HCT116 (cell line): Measurements from ENCODE around the gene FOXP1. TPM values are rescaled to one million over a fixed set of nuclear protein-coding genes. Genes with fewer than 3 reads are reported as not detected.

ENCODE experiments used
- ATAC-seq: fragments of 200-7000 bp; cut with Tn5 transposase; 2 replicates; pipeline ENCODE4 v1.9.1; 2020; ENCODE audit warnings: mild to moderate bottlenecking, moderate library complexity
- BruUV-seq: library from RNA; stranded (reverse); fragments of 400-500 nt; replicated peaks from 2 replicates; lab custom pipeline; 2021; lab: Mats Ljungman, UMichigan
- CTCF ChIA-PET: fragments of 300-600 bp; sonication (Branson Sonifier 250); formaldehyde crosslinking; loops from one replicate; lab custom pipeline; 2021; ENCODE audit warnings: antibody characterized with exemption; lab: Charles Lee
- POLR2A ChIA-PET: fragments of 300-600, 350-600 bp; sonication (Branson Sonifier 250); formaldehyde crosslinking; loops from one replicate; lab custom pipeline; 2021; ENCODE audit warnings: antibody characterized with exemption; lab: Charles Lee
- RAD21 ChIA-PET, 2 experiments: fragments of 300-600 bp; sonication (Branson Sonifier 250); formaldehyde crosslinking; loops; one replicate each; lab custom pipeline; 2023; ENCODE audit warnings: low total read pairs in 2 of 2; ENCODE audit not compliant: uncharacterized antibody in 2 of 2, unreplicated experiment in 2 of 2, low non-redundant PET in 1 of 2; lab: Charles Lee
- DNase-seq: peaks from one replicate; pipeline ENCODE4 v3.0.0-alpha.2; 2010; ENCODE audit warnings: low read depth, low spot score
- H2AFZ ChIP-seq: fragments of 200-600 bp; shearing (Covaris generic), sonication (generic); 2 replicates; pipeline ENCODE4 v1.6.1; 2017; ENCODE audit warnings: low read depth, mixed run types, mixed read lengths, antibody characterized with exemption, low read length; ENCODE audit not compliant: poor library complexity, severe bottlenecking
- H3K27ac ChIP-seq: 2 replicates; pipeline ENCODE4 v1.5.1; 2012; ENCODE audit warnings: low read depth, low read length
- H3K27me3 ChIP-seq: fragments of 200-600 bp; sonication (generic); 2 replicates; pipeline ENCODE4 v1.6.1; 2016; ENCODE audit warnings: mixed run types, low read length, mixed read lengths; ENCODE audit not compliant: insufficient read depth
- H3K36me3 ChIP-seq, 2 experiments: fragments of 200-500 bp in 1 of 2; fragments of 200-600 bp in 1 of 2; sonication (Bioruptor generic) in 1 of 2; sonication (generic) in 1 of 2; 2 replicates each; pipeline versions ENCODE4 v1.5.1 to v1.6.1; 2014 to 2016; ENCODE audit warnings: low read length in 2 of 2, inconsistent platforms in 1 of 2, mixed read lengths in 1 of 2, mixed run types in 1 of 2; ENCODE audit not compliant: insufficient read depth in 2 of 2, control insufficient read depth in 1 of 2
- H3K4me1 ChIP-seq, 2 experiments: fragments of 200-600 bp in 1 of 2; sonication (generic) in 1 of 2; 2 replicates each; pipeline versions ENCODE4 v1.5.1 to v1.6.1; 2012 to 2017; ENCODE audit warnings: low read length in 2 of 2, inconsistent platforms in 1 of 2, mild to moderate bottlenecking in 1 of 2, mixed read lengths in 1 of 2, mixed run types in 1 of 2, moderate library complexity in 1 of 2; ENCODE audit not compliant: insufficient read depth in 2 of 2, control insufficient read depth in 1 of 2
- H3K4me2 ChIP-seq: fragments of 200-600 bp; sonication (generic); 2 replicates; pipeline ENCODE4 v1.6.1; 2017; ENCODE audit warnings: mixed run types, low read length, mixed read lengths
- H3K4me3 ChIP-seq, 2 experiments: fragments of 200-600 bp in 1 of 2; sonication (generic) in 1 of 2; replicated peaks in 1 of 2; 2 replicates each; pipeline ENCODE4 v1.5.1; 2011 to 2016; ENCODE audit warnings: low read length in 2 of 2, control low read depth in 1 of 2, low read depth in 1 of 2, mild to moderate bottlenecking in 1 of 2, mixed read lengths in 1 of 2, mixed run types in 1 of 2
- H3K79me2 ChIP-seq: fragments of 200-600 bp; sonication (generic); 2 replicates; pipeline ENCODE4 v1.6.1; 2017; ENCODE audit warnings: mild to moderate bottlenecking, mixed run types, low read length, moderate library complexity, mixed read lengths; ENCODE audit not compliant: insufficient read depth
- H3K9ac ChIP-seq: fragments of 200-600 bp; sonication (generic); 2 replicates; pipeline ENCODE4 v1.6.1; 2016; ENCODE audit warnings: low read length, mixed read lengths
- H3K9me2 ChIP-seq: fragments of 200-600 bp; sonication (generic), shearing (Covaris generic); 2 replicates; pipeline ENCODE4 v1.6.1; 2017; ENCODE audit warnings: mixed run types, mild to moderate bottlenecking, moderate library complexity; ENCODE audit not compliant: insufficient read depth
- H3K9me3 ChIP-seq, 2 experiments: fragments of 200-500 bp in 1 of 2; fragments of 200-600 bp in 1 of 2; sonication (Bioruptor generic) in 1 of 2; sonication (generic) in 1 of 2; 2 replicates each; pipeline ENCODE4 v1.6.1; 2014 to 2017; ENCODE audit warnings: low read length in 2 of 2, mixed read lengths in 2 of 2, inconsistent platforms in 1 of 2, low read depth in 1 of 2, mild to moderate bottlenecking in 1 of 2, mixed run types in 1 of 2, moderate library complexity in 1 of 2; ENCODE audit not compliant: control insufficient read depth in 1 of 2, insufficient read depth in 1 of 2
- H4K20me1 ChIP-seq: fragments of 200-600 bp; sonication (generic), shearing (Covaris generic); 2 replicates; pipeline ENCODE4 v1.6.1; 2017; ENCODE audit warnings: mixed run types, mild to moderate bottlenecking, moderate library complexity; ENCODE audit not compliant: insufficient read depth
- CEBPB ChIP-seq: IDR thresholded peaks from 2 replicates; pipeline ENCODE4 v1.6.1; 2012; ENCODE audit warnings: low read depth
- EZH2 ChIP-seq: fragments of 200-600 bp; sonication (generic); IDR thresholded peaks from 2 replicates; pipeline ENCODE4 v1.6.1; 2017; ENCODE audit warnings: antibody characterized with exemption, mixed run types
- EZH2phosphoT487 ChIP-seq: fragments of 200-600 bp; IDR thresholded peaks from 2 replicates; pipeline ENCODE4 v1.6.1; 2018; ENCODE audit warnings: antibody characterized with exemption, borderline replicate concordance
- POLR2AphosphoS5 ChIP-seq: IDR thresholded peaks from 2 replicates; pipeline ENCODE4 v1.6.1; 2011; ENCODE audit warnings: mild to moderate bottlenecking, low read depth, low read length, moderate library complexity
- SP1 ChIP-seq: IDR thresholded peaks from 2 replicates; pipeline ENCODE4 v1.6.1; 2012; ENCODE audit warnings: low read depth
- YY1 ChIP-seq: IDR thresholded peaks from 2 replicates; pipeline ENCODE4 v1.6.1; 2011; ENCODE audit warnings: low read length, low read depth, moderate library complexity, mild to moderate bottlenecking; ENCODE audit not compliant: insufficient replicate concordance; ENCODE audit errors: extremely low read depth
- intact Hi-C: fragments of 100-400 bp; cut with micrococcal nuclease; formaldehyde crosslinking; loops from 2 replicates; pipeline ENCODE4 v1.10.0; 2022
- total RNA-seq: library from RNA; stranded (reverse); gene quantifications from one replicate; pipeline ENCODE4 v1.2.1, GENCODE V29; 2021; ENCODE audit not compliant: unreplicated experiment
- TF ChIP-seq, protein P1 (sequence below): IDR thresholded peaks from 2 replicates; pipeline ENCODE4 v1.6.1; 2012; ENCODE audit warnings: low read depth
- TF ChIP-seq, protein P2 (sequence below): IDR thresholded peaks from 2 replicates; pipeline ENCODE4 v1.6.1; 2012
- TF ChIP-seq, protein P3 (sequence below), 3 experiments: fragments of 200-600 bp in 1 of 3; sonication (generic) in 1 of 3; IDR thresholded peaks in 2 of 3; conservative IDR thresholded peaks in 1 of 3; 2 replicates each; pipeline ENCODE4 v1.5.1; 2012 to 2017; ENCODE audit warnings: low read depth in 2 of 3, low read length in 2 of 3, antibody characterized with exemption in 1 of 3, borderline replicate concordance in 1 of 3, control low read depth in 1 of 3, mild to moderate bottlenecking in 1 of 3, mixed read lengths in 1 of 3, mixed run types in 1 of 3, moderate library complexity in 1 of 3; ENCODE audit not compliant: insufficient read depth in 1 of 3

The FOXP1 gene
- total RNA-seq, 1 experiment from 2014 or later, result 11.4 TPM

DNA sequence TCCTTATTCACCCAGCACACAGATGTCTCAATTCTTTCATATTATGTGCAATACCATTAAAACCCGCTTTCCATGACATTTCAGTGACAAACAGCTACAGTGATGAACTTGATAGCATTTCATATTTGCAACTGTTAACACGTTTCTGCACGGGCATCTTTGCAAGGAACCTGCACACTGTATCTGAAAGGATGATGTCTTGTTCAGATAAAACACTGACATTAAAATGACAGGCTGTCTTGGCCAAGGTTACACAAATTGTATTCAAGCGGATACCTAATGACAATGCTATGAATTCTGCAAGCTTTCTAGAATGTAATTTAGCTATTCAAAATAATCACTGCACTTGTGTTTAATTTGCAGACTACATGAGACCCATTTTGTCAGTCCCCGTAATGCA is 529.2 kb downstream of the FOXP1 start:
- Histone ChIP-seq H3K27ac (no peak overlapping the region), H3K27me3 (no peaks in the 10 kb centered on the region), H3K4me3 (no peak overlapping the region), H3K9me2 (no peaks in the 10 kb centered on the region), H3K79me2 (no peaks in the 10 kb centered on the region), H2AFZ (no peak overlapping the region), H3K9ac (no peak overlapping the region), H3K36me3 (no peaks in the 10 kb centered on the region), H3K9me3 (no peaks in the 10 kb centered on the region), H4K20me1 (no peaks in the 10 kb centered on the region), H3K4me2 (no peak overlapping the region), H3K4me1 (no peaks in the 10 kb centered on the region)
- intact Hi-C loops, result no loop called here
- BruUV-seq, result no TSS peak
- ChIA-PET POLR2A (no interaction called here), CTCF (no interaction called here), RAD21 (no interaction called here)
- DNase-seq (no peak), ATAC-seq (no peak)
- TF ChIP-seq SP1, result no peak
- no peak for TF ChIP-seq POLR2AphosphoS5
- TF ChIP-seq, protein P1, sequence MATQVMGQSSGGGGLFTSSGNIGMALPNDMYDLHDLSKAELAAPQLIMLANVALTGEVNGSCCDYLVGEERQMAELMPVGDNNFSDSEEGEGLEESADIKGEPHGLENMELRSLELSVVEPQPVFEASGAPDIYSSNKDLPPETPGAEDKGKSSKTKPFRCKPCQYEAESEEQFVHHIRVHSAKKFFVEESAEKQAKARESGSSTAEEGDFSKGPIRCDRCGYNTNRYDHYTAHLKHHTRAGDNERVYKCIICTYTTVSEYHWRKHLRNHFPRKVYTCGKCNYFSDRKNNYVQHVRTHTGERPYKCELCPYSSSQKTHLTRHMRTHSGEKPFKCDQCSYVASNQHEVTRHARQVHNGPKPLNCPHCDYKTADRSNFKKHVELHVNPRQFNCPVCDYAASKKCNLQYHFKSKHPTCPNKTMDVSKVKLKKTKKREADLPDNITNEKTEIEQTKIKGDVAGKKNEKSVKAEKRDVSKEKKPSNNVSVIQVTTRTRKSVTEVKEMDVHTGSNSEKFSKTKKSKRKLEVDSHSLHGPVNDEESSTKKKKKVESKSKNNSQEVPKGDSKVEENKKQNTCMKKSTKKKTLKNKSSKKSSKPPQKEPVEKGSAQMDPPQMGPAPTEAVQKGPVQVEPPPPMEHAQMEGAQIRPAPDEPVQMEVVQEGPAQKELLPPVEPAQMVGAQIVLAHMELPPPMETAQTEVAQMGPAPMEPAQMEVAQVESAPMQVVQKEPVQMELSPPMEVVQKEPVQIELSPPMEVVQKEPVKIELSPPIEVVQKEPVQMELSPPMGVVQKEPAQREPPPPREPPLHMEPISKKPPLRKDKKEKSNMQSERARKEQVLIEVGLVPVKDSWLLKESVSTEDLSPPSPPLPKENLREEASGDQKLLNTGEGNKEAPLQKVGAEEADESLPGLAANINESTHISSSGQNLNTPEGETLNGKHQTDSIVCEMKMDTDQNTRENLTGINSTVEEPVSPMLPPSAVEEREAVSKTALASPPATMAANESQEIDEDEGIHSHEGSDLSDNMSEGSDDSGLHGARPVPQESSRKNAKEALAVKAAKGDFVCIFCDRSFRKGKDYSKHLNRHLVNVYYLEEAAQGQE, result no peak
- TF ChIP-seq EZH2phosphoT487, result no peak
- TF ChIP-seq, protein P2, sequence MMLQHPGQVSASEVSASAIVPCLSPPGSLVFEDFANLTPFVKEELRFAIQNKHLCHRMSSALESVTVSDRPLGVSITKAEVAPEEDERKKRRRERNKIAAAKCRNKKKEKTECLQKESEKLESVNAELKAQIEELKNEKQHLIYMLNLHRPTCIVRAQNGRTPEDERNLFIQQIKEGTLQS, result no peak
- TF ChIP-seq CEBPB, result no peak

DNA sequence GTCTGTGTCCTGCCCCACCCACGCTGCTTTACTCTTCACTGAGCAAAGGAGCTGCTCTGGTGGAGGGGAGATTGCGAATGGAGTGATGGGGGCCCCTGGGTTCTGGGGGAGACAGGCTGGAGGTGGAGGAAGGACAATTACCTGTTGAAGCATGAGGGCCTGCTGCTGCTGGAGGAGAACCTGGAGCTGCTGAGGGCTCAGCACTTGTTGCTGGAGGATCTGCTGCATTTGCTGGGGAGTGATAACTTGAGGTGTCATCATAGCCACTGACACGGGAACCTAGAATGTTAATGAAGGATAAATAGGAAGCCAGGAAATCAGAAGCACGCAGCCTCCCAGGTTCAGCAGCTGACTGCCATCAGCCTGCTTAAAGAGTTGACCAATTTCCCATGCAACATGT is 530.0 kb downstream of the FOXP1 start:
- Histone ChIP-seq H3K4me2 (no peak overlapping the region), H3K9me3 (no peaks in the 10 kb centered on the region), H4K20me1 (no peaks in the 10 kb centered on the region), H3K27me3 (no peaks in the 10 kb centered on the region), H3K4me3 (no peak overlapping the region), H3K4me1 (no peaks in the 10 kb centered on the region), H3K79me2 (no peaks in the 10 kb centered on the region), H3K36me3 (no peaks in the 10 kb centered on the region), H3K27ac (no peak overlapping the region), H3K9ac (no peak overlapping the region), H3K9me2 (no peaks in the 10 kb centered on the region), H2AFZ (no peak overlapping the region)
- ChIA-PET POLR2A (interaction anchor here (0.5 kb wide), 1 partner anchor 376 kb away, joined by 3 read pairs; no protein-coding TSS in a partner anchor), CTCF (no interaction called here), RAD21 (no interaction called here)
- no peak for DNase-seq
- ATAC-seq, result no peak
- BruUV-seq, result no TSS peak
- intact Hi-C loops, result no loop called here
- no peak for TF ChIP-seq POLR2AphosphoS5
- TF ChIP-seq, protein P3, sequence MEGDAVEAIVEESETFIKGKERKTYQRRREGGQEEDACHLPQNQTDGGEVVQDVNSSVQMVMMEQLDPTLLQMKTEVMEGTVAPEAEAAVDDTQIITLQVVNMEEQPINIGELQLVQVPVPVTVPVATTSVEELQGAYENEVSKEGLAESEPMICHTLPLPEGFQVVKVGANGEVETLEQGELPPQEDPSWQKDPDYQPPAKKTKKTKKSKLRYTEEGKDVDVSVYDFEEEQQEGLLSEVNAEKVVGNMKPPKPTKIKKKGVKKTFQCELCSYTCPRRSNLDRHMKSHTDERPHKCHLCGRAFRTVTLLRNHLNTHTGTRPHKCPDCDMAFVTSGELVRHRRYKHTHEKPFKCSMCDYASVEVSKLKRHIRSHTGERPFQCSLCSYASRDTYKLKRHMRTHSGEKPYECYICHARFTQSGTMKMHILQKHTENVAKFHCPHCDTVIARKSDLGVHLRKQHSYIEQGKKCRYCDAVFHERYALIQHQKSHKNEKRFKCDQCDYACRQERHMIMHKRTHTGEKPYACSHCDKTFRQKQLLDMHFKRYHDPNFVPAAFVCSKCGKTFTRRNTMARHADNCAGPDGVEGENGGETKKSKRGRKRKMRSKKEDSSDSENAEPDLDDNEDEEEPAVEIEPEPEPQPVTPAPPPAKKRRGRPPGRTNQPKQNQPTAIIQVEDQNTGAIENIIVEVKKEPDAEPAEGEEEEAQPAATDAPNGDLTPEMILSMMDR (IDR thresholded peaks at IDR 0.05 in 2 of 3, conservative IDR thresholded peaks at IDR 0.05 in 1 of 3; ENCODE audit: borderline replicate concordance in 1 of 3, insufficient read depth in 1 of 3, low read depth in 2 of 3, low read length in 2 of 3), result no peak
- TF ChIP-seq EZH2phosphoT487, result no peak
- no peak for TF ChIP-seq EZH2
- TF ChIP-seq YY1, result no peak
- TF ChIP-seq, protein P1, result no peak
